GM18909 (cell line): ENCODE results near the gene NXN.
A peak's percentile ranks its signal among the peaks of the same experiment; 100 is the strongest.
"Not testable (repeated sequence)": the region's sequence is repeated elsewhere in the genome, so short reads cannot be mapped to it uniquely, and the experiment has no call there.

ENCODE experiments used
- ATAC-seq: cut with Tn5 transposase; IDR thresholded peaks from one replicate; pipeline ENCODE4 v1.9.1; 2021; ENCODE audit warnings: mild to moderate bottlenecking; ENCODE audit not compliant: unreplicated experiment, poor library complexity

Gene NXN

GRCh38 chr17:789931-790873 is 189.4 kb downstream of the NXN start:
- ATAC-seq: not testable (repeated sequence)

- ATAC-seq: no peak
Measured at GRCh38 chr17:789160-789840, 190.3 kb downstream of the NXN start.

- ATAC-seq: no peak
Measured at GRCh38 chr17:788551-788950, 191.0 kb downstream of the NXN start.

GRCh38 chr17:787641-788221 is 191.8 kb downstream of the NXN start:
- no peak for ATAC-seq

- ATAC-seq: not testable (repeated sequence)
Measured at GRCh38 chr17:785901-786300, 193.7 kb downstream of the NXN start.

GRCh38 chr17:784143-784542 is 195.4 kb downstream of the NXN start:
- ATAC-seq: no peak

GRCh38 chr17:781805-782731 is 197.5 kb downstream of the NXN start, which contains the start of the genes GLOD4 and MRM3:
TSS of gene GLOD4 (minus strand) at chr17:782280. CDS start at chr17:782255, 25 bp downstream.
TSS of gene MRM3 (plus strand) at chr17:782353. CDS start at chr17:782379, 26 bp downstream.
- peak; percentile 88 for ATAC-seq

- no peak for ATAC-seq
Measured at GRCh38 chr17:778096-778495, 201.5 kb downstream of the NXN start.

- ATAC-seq: no peak
Measured at GRCh38 chr17:774313-774584, 205.3 kb downstream of the NXN start.

- no peak for ATAC-seq
Measured at GRCh38 chr17:773467-774312, 205.9 kb downstream of the NXN start.

- ATAC-seq: no peak
Measured at GRCh38 chr17:773016-773415, 206.6 kb downstream of the NXN start.

GRCh38 chr17:767076-767475 is 212.5 kb downstream of the NXN start:
- no peak for ATAC-seq

- ATAC-seq: no peak
Measured at GRCh38 chr17:760371-760770, 219.2 kb downstream of the NXN start.

- ATAC-seq: no peak
Measured at GRCh38 chr17:759964-760363, 219.6 kb downstream of the NXN start.

GRCh38 chr17:756010-756567 is 223.5 kb downstream of the NXN start:
- not testable (repeated sequence) for ATAC-seq

GRCh38 chr17:755319-755961 is 224.1 kb downstream of the NXN start:
- not testable (repeated sequence) for ATAC-seq

GRCh38 chr17:753418-753817 is 226.2 kb downstream of the NXN start:
- no peak for ATAC-seq

- ATAC-seq: no peak
Measured at GRCh38 chr17:752620-753219, 226.9 kb downstream of the NXN start.
